Measurements from ENCODE around the gene JAKMIP2.

Gene JAKMIP2

DNA sequence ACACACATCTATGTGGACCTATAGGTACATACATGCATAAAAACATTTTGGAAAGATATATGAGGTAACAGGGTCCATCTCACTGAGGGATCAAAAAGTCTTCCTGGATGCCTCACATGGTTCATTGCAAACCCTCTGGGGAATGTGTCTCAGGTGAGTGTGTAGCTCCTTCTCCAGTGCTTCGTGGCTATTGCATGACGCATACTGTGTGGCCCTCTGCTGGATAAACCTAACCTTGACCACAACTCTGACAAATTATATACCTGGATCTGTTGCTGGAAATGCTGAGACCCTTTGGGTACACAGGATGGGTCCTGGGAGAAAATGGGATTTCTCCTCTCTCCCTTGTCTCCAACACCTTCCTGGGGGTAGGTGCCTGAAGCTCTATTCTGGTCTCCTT lies 91.9 kb downstream of the JAKMIP2 start:
- H3K27me3 ChIP-seq (ENCODE audit: control insufficient read depth, insufficient read depth, low read length): no peaks in the 10 kb centered on the region
- TF ChIP-seq, protein P1, sequence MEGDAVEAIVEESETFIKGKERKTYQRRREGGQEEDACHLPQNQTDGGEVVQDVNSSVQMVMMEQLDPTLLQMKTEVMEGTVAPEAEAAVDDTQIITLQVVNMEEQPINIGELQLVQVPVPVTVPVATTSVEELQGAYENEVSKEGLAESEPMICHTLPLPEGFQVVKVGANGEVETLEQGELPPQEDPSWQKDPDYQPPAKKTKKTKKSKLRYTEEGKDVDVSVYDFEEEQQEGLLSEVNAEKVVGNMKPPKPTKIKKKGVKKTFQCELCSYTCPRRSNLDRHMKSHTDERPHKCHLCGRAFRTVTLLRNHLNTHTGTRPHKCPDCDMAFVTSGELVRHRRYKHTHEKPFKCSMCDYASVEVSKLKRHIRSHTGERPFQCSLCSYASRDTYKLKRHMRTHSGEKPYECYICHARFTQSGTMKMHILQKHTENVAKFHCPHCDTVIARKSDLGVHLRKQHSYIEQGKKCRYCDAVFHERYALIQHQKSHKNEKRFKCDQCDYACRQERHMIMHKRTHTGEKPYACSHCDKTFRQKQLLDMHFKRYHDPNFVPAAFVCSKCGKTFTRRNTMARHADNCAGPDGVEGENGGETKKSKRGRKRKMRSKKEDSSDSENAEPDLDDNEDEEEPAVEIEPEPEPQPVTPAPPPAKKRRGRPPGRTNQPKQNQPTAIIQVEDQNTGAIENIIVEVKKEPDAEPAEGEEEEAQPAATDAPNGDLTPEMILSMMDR (IDR thresholded peaks at IDR 0.05): no peak
- H3K9ac ChIP-seq: no peak overlapping the region
- no peaks in the 10 kb centered on the region for H3K9me3 ChIP-seq (ENCODE audit: control insufficient read depth, low read length)
- H3K4me2 ChIP-seq (ENCODE audit: low read length): no peak overlapping the region
- no peak overlapping the region for H3K27ac ChIP-seq
- no peaks in the 10 kb centered on the region for H3K4me1 ChIP-seq
- no peak overlapping the region for H3K4me3 ChIP-seq (ENCODE audit: low read depth, low read length)
- no peak overlapping the region for H2AFZ ChIP-seq
- no peaks in the 10 kb centered on the region for H3K36me3 ChIP-seq (ENCODE audit: control insufficient read depth, insufficient read depth, low read length)
- no peaks in the 10 kb centered on the region for H3K79me2 ChIP-seq

GRCh38 chr5:147689426-147689825 lies 93.1 kb downstream of the JAKMIP2 start:
- no peaks in the 10 kb centered on the region for H3K36me3 ChIP-seq (ENCODE audit: control insufficient read depth, insufficient read depth, low read length)
- no peaks in the 10 kb centered on the region for H3K4me1 ChIP-seq
- no peak overlapping the region for H3K27ac ChIP-seq
- TF ChIP-seq, protein P1 (IDR thresholded peaks at IDR 0.05): no peak
- H3K4me3 ChIP-seq (ENCODE audit: low read depth, low read length): no peak overlapping the region
- H3K4me2 ChIP-seq (ENCODE audit: low read length): no peak overlapping the region
- no peaks in the 10 kb centered on the region for H3K79me2 ChIP-seq
- no peaks in the 10 kb centered on the region for H3K9me3 ChIP-seq (ENCODE audit: control insufficient read depth, low read length)
- no peak overlapping the region for H3K9ac ChIP-seq
- no peak overlapping the region for H2AFZ ChIP-seq
- H3K27me3 ChIP-seq (ENCODE audit: control insufficient read depth, insufficient read depth, low read length): no peaks in the 10 kb centered on the region

GRCh38 chr5:147688656-147689356 lies 93.7 kb downstream of the JAKMIP2 start:
- H3K27ac ChIP-seq: no peak overlapping the region
- H3K4me1 ChIP-seq: no peaks in the 10 kb centered on the region
- H3K9ac ChIP-seq: no peak overlapping the region
- H2AFZ ChIP-seq: no peak overlapping the region
- no peaks in the 10 kb centered on the region for H3K9me3 ChIP-seq (ENCODE audit: control insufficient read depth, low read length)
- H3K36me3 ChIP-seq (ENCODE audit: control insufficient read depth, insufficient read depth, low read length): no peaks in the 10 kb centered on the region
- H3K27me3 ChIP-seq (ENCODE audit: control insufficient read depth, insufficient read depth, low read length): no peaks in the 10 kb centered on the region
- no peaks in the 10 kb centered on the region for H3K79me2 ChIP-seq
- TF ChIP-seq, protein P1 (IDR thresholded peaks at IDR 0.05): no peak
- no peak overlapping the region for H3K4me3 ChIP-seq (ENCODE audit: low read depth, low read length)
- no peak overlapping the region for H3K4me2 ChIP-seq (ENCODE audit: low read length)

GRCh38 chr5:147687118-147687517 lies 95.4 kb downstream of the JAKMIP2 start:
- TF ChIP-seq, protein P1 (IDR thresholded peaks at IDR 0.05): no peak
- H3K27ac ChIP-seq: no peak overlapping the region
- H3K79me2 ChIP-seq: no peaks in the 10 kb centered on the region
- H3K9ac ChIP-seq: no peak overlapping the region
- no peaks in the 10 kb centered on the region for H3K9me3 ChIP-seq (ENCODE audit: control insufficient read depth, low read length)
- H3K4me3 ChIP-seq (ENCODE audit: low read depth, low read length): no peak overlapping the region
- H3K4me1 ChIP-seq: no peaks in the 10 kb centered on the region
- H3K27me3 ChIP-seq (ENCODE audit: control insufficient read depth, insufficient read depth, low read length): no peaks in the 10 kb centered on the region
- no peaks in the 10 kb centered on the region for H3K36me3 ChIP-seq (ENCODE audit: control insufficient read depth, insufficient read depth, low read length)
- H2AFZ ChIP-seq: no peak overlapping the region
- H3K4me2 ChIP-seq (ENCODE audit: low read length): no peak overlapping the region

- H3K4me1 ChIP-seq: no peaks in the 10 kb centered on the region
- H3K27me3 ChIP-seq (ENCODE audit: control insufficient read depth, insufficient read depth, low read length): no peaks in the 10 kb centered on the region
- H3K36me3 ChIP-seq (ENCODE audit: control insufficient read depth, insufficient read depth, low read length): no peaks in the 10 kb centered on the region
- H3K27ac ChIP-seq: no peak overlapping the region
- no peak overlapping the region for H2AFZ ChIP-seq
- no peaks in the 10 kb centered on the region for H3K79me2 ChIP-seq
- no peaks in the 10 kb centered on the region for H3K9me3 ChIP-seq (ENCODE audit: control insufficient read depth, low read length)
- no peak overlapping the region for H3K9ac ChIP-seq
- no peak overlapping the region for H3K4me2 ChIP-seq (ENCODE audit: low read length)
- H3K4me3 ChIP-seq (ENCODE audit: low read depth, low read length): no peak overlapping the region
- TF ChIP-seq, protein P1 (IDR thresholded peaks at IDR 0.05): no peak
These were observed 96.1 kb downstream of the JAKMIP2 start for GRCh38 chr5:147686421-147686820.
